Fibroblast of mammary gland (primary cell): Measurements from ENCODE around the gene IGSF3.
"Not testable (repeated sequence)": the region's sequence is repeated elsewhere in the genome, so short reads cannot be mapped to it uniquely, and the experiment has no call there.

ENCODE experiments used
- DNase-seq: peaks from one replicate; pipeline ENCODE4 v3.0.0-alpha.2; 2010; ENCODE audit warnings: low read depth
- H3K4me3 ChIP-seq: 2 replicates; pipeline ENCODE4 v1.5.1; 2011; ENCODE audit warnings: low read depth, mild to moderate bottlenecking, low read length, moderate library complexity; ENCODE audit not compliant: control insufficient read depth
- TF ChIP-seq, protein P1 (sequence below): conservative IDR thresholded peaks from 2 replicates; pipeline ENCODE4 v1.5.1; 2011; ENCODE audit warnings: low read depth, low read length, inconsistent platforms; ENCODE audit not compliant: control insufficient read depth, insufficient read depth

Gene IGSF3

DNA sequence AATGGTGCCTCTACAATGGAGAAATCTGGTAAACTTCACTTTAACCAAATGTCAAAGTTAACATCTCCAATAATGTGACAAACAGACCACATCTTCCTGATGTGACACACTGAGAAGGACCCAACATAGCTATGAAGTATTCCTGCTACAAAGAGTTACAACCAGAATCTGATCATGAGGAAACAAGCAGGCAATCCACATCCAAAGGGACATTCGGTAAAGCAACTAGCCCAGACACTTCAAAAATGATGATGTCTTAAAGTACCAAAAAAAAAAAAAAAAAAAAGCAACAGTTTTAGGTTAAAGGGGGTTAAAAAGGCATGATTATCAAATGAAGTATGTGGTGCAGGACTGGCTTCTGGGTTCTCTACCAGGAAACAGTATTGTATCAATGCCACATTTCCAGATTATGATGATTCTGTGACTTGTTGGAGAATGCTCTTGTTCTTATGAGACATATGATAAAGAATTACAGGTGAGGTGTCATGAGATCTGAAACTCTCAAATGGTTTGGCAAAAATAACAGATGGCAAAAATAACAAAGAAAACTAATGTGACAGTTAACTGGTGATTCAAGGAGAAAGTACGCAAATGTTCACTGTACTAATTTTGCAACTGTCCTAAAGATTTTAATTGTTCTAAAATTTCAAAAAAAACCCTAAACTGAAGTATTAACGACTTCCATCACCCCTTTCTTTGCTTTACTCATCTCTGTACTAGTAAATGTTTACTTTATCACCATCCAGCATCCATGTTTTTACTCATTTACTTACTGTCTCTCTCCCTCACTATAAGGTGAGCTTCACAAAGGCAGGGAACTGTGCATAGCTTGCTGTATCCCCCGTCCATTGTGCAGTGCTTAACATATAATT lies 99.5 kb downstream of the IGSF3 start:
- TF ChIP-seq, protein P1, sequence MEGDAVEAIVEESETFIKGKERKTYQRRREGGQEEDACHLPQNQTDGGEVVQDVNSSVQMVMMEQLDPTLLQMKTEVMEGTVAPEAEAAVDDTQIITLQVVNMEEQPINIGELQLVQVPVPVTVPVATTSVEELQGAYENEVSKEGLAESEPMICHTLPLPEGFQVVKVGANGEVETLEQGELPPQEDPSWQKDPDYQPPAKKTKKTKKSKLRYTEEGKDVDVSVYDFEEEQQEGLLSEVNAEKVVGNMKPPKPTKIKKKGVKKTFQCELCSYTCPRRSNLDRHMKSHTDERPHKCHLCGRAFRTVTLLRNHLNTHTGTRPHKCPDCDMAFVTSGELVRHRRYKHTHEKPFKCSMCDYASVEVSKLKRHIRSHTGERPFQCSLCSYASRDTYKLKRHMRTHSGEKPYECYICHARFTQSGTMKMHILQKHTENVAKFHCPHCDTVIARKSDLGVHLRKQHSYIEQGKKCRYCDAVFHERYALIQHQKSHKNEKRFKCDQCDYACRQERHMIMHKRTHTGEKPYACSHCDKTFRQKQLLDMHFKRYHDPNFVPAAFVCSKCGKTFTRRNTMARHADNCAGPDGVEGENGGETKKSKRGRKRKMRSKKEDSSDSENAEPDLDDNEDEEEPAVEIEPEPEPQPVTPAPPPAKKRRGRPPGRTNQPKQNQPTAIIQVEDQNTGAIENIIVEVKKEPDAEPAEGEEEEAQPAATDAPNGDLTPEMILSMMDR: no peak
- no peak for DNase-seq
- H3K4me3 ChIP-seq: no peak overlapping the region

DNA sequence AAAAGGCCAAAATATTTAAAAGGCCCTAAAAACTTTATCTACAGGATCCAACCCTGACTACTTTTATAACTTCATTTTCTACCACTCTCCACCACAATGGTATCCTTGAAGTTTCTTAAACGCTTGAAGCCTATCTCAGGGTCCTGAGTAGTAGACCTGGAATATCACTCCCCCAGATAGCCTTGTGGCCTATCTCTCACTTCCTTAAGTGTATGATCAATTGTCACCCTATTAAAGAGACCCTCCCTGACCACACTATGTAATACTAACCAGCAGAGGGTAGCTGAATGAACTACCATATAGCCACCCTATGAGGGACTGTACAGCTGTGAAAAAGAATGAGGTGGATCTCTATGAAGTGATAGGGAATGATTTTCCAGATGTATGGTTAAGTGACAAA lies 102.3 kb downstream of the IGSF3 start:
- TF ChIP-seq, protein P1: no peak

DNA sequence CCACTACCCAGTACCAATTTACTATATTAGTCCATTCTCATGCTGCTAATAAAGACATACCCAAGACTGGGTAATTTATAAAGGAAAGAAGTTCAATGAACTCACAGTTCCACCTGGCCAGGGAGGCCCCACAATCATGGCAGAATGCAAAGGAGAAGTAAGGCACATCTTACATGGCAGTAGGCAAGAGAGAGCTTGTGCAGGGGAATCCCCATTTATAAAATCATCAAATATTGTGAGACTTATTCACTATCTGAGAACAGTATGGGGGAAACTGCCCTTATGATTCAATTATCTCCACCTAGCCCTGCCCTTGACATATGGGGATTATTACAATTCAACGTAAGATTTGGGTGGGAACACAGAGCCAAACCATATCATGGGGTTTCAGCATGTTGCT lies 103.1 kb downstream of the IGSF3 start:
- no peak overlapping the region for H3K4me3 ChIP-seq
- DNase-seq: no peak
- TF ChIP-seq, protein P1: no peak

More for the DNA sequence above, 102.3 kb downstream of the IGSF3 start:
- no peak overlapping the region for H3K4me3 ChIP-seq
- DNase-seq: no peak

DNA sequence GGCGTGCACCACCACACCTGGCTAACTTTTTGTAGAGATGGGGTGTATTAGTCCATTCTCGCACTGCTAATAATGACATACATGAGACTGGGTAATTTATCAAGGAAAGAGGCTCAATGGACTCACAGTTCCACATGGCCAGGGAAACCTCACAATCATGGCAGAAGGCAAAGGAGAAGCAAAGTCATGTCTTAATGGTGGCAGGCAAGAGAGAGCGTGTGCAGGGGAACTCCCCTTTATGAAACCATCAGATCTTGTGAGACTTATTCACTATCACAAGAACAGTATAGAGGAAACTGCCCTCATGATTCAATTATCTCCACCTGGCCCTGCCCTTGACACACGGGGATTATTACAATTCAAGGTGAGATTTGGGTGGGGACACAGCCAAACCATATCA lies 105.1 kb downstream of the IGSF3 start:
- H3K4me3 ChIP-seq: not testable (repeated sequence)

DNA sequence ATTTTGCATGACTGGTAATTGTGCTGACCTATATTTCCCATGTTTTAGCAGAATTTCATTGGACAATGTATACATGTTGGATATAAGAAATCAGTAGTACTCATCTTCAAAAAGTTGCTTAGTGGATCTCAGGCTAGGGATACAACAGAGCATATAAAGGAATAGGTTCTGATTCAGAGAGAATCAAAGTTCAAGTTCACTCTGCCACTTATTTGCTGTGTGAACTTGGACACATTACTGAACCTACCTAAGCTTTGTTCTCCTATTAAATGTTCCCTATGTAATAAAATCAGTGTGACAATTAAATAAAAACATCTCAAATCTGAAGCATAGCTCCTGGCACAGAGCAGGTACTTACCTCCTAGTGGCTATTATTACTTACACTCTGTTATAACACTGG lies 106.0 kb downstream of the IGSF3 start:
- TF ChIP-seq, protein P1: no peak
- no peak for DNase-seq
- H3K4me3 ChIP-seq: no peak overlapping the region

More for the DNA sequence above, 105.1 kb downstream of the IGSF3 start:
- DNase-seq: not testable (repeated sequence)

DNA sequence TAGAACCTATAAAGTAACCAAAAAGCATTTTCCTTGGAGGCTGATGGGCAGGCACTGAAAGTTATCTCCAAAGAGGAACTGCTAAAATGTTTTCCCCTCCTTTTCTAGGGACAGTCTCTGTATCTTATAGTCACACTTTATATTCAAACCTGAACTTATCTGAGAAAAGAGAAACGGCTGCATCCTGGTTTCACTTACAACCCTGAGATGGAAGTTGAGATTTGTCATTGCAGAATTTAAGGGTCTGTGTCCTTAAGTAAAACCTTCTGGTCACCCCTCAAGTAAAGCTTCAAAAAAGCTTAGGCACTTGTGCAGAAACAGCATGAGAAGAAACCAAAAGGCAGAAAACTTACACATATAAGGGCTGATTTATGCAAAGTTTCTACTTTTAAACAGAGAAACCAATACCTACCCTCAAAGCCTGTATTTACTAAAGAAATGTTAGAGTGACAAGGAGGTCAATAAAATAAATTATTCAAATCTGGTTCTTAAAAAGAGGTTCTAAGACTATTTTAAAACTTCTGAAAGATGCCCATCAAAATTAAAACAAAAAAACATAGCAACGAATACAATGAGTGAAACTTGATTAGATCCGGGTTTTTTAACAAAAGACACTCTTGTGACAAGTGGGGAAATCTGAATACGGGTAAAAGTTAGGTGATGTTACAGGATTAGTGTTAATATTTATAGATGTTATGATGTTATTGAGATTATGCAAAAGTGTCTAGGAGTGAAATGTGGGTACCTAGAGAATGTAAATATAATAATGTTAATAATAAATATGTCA lies 106.6 kb downstream of the IGSF3 start:
- DNase-seq: no peak
- TF ChIP-seq, protein P1: no peak
- H3K4me3 ChIP-seq: no peak overlapping the region

DNA sequence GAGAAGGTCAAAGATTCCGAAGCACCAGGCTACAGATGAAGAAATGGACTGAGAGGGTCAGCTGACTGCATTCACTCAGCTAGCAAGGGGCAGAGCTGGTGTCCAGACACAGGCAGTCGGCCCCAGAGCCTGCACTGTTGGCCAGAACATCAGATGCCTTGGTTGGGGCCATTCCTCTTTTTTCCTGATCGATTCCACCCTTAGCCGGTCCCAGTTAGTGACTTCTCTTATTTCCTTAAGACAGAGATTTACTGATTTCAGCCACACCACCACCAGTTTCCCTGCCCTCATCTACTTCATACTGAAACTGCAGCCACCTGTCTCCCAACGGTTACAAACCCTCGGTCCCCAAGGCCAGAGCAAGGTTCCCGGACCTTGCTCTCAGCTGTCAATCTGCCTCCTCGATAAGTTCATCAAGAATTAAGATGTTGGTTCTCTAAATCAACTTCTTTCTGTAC lies 108.2 kb downstream of the IGSF3 start:
- TF ChIP-seq, protein P1: no peak
- H3K4me3 ChIP-seq: no peak overlapping the region
- no peak for DNase-seq
